ENCODE results near the gene ELMOD2.

ELMOD2 gene

GRCh38 chr4:140515423-140515822, 8.5 kb upstream of the ELMOD2 start:
- no peak overlapping the region for H4K91ac ChIP-seq (ENCODE audit: low read depth, low read length)
- no CpG with 5 or more reads among the region's 1 CpG for WGBS (ENCODE audit: extremely low coverage, insufficient coverage, insufficient read length)
- H3K36me3 ChIP-seq (ENCODE audit: control insufficient read depth in 1 of 2, insufficient read depth in 2 of 2, low read length in 2 of 2): no peaks in the 10 kb centered on the region
- no peak overlapping the region for H3K18ac ChIP-seq (ENCODE audit: low read length)
- no peaks in the 10 kb centered on the region for H3K79me2 ChIP-seq (ENCODE audit: control insufficient read depth, insufficient read depth, low read length, poor library complexity)
- H3K4me2 ChIP-seq (ENCODE audit: low read length): no peak overlapping the region
- no peak overlapping the region for H2AK5ac ChIP-seq (ENCODE audit: low read length)
- no peak overlapping the region for H4K8ac ChIP-seq (ENCODE audit: low read depth, low read length)
- H3K9me3 ChIP-seq (ENCODE audit: insufficient read depth, low read depth, low read length): no peaks in the 10 kb centered on the region
- no peak overlapping the region for H3K27ac ChIP-seq (ENCODE audit: low read depth, low read length)
- no peak overlapping the region for H2BK12ac ChIP-seq (ENCODE audit: low read length)
- no peak overlapping the region for H3K9ac ChIP-seq (ENCODE audit: low read length)
- no peak overlapping the region for H2AFZ ChIP-seq (ENCODE audit: insufficient read depth, low read length, poor library complexity)
- H3K14ac ChIP-seq (ENCODE audit: low read length): no peak overlapping the region
- H2BK5ac ChIP-seq (ENCODE audit: low read depth, low read length, poor library complexity): no peak overlapping the region
- H3K27me3 ChIP-seq (ENCODE audit: insufficient read depth, low read length): no peaks in the 10 kb centered on the region
- H2BK120ac ChIP-seq (ENCODE audit: insufficient read depth, low read length, poor library complexity): no peak overlapping the region
- H3K23ac ChIP-seq (ENCODE audit: low read length): no peak overlapping the region
- no peak for DNase-seq
- H3K4me1 ChIP-seq (ENCODE audit: control insufficient read depth in 1 of 2, insufficient read depth in 2 of 2, low read length in 2 of 2): no peaks in the 10 kb centered on the region
- H3K4me3 ChIP-seq (ENCODE audit: low read depth, low read length): no peak overlapping the region
- no peaks in the 10 kb centered on the region for H3K79me1 ChIP-seq (ENCODE audit: low read length)
- H3K4ac ChIP-seq (ENCODE audit: low read depth, low read length): no peak overlapping the region
- H4K12ac ChIP-seq (ENCODE audit: low read depth, low read length): no peak overlapping the region

- no peak overlapping the region for H4K12ac ChIP-seq (ENCODE audit: low read depth, low read length)
- H3K4me2 ChIP-seq (ENCODE audit: low read length): peak overlapping the region; percentile 57
- DNase-seq: no peak
- no peak overlapping the region for H4K8ac ChIP-seq (ENCODE audit: low read depth, low read length)
- no peak overlapping the region for H2BK12ac ChIP-seq (ENCODE audit: low read length)
- peaks cover 0 to 2% of the 10 kb centered on the region in 2 experiments for H3K4me1 ChIP-seq (ENCODE audit: control insufficient read depth in 1 of 2, insufficient read depth in 2 of 2, low read length in 2 of 2)
- H3K9ac ChIP-seq (ENCODE audit: low read length): no peak overlapping the region
- H2AK5ac ChIP-seq (ENCODE audit: low read length): no peak overlapping the region
- no peak overlapping the region for H3K18ac ChIP-seq (ENCODE audit: low read length)
- no peak overlapping the region for H2BK120ac ChIP-seq (ENCODE audit: insufficient read depth, low read length, poor library complexity)
- no peak overlapping the region for H3K23ac ChIP-seq (ENCODE audit: low read length)
- H3K4me3 ChIP-seq (ENCODE audit: low read depth, low read length): no peak overlapping the region
- peaks cover 0 to 3% of the 10 kb centered on the region in 2 experiments for H3K36me3 ChIP-seq (ENCODE audit: control insufficient read depth in 1 of 2, insufficient read depth in 2 of 2, low read length in 2 of 2)
- H2BK5ac ChIP-seq (ENCODE audit: low read depth, low read length, poor library complexity): no peak overlapping the region
- no peak overlapping the region for H3K27ac ChIP-seq (ENCODE audit: low read depth, low read length)
- H3K79me2 ChIP-seq (ENCODE audit: control insufficient read depth, insufficient read depth, low read length, poor library complexity): peaks cover 4% of the 10 kb centered on the region
- H3K9me3 ChIP-seq (ENCODE audit: insufficient read depth, low read depth, low read length): no peaks in the 10 kb centered on the region
- no peak overlapping the region for H3K4ac ChIP-seq (ENCODE audit: low read depth, low read length)
- peak overlapping the region; percentile 79 for H2AFZ ChIP-seq (ENCODE audit: insufficient read depth, low read length, poor library complexity)
- peaks cover 5% of the 10 kb centered on the region for H3K79me1 ChIP-seq (ENCODE audit: low read length)
- H4K91ac ChIP-seq (ENCODE audit: low read depth, low read length): no peak overlapping the region
- WGBS (ENCODE audit: extremely low coverage, insufficient coverage, insufficient read length): no CpG with 5 or more reads among the region's 8 CpGs
- H3K14ac ChIP-seq (ENCODE audit: low read length): no peak overlapping the region
- H3K27me3 ChIP-seq (ENCODE audit: insufficient read depth, low read length): no peaks in the 10 kb centered on the region
Observed at GRCh38 chr4:140523370-140523856, 555 bp upstream of the ELMOD2 start.

DNA sequence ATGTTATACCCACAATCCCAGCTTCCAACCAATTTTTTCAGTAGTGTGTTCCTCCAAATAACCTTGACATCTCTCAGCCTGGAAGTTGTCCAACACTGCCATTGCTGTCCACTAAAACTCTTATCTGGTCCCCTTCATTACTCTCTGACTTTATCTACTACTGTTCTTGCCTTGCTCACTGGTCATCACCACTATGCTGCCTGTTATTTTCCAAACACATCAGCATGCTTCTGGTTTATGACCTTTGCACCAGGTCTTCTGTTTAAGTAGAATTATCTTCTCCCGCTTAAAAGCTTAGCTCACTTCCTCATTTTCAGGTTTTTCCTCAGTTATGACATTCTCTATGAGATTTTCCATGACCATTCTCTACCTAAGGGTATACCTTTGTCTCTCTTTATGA, 5.5 kb downstream of the ELMOD2 start:
- Histone ChIP-seq H3K14ac (ENCODE audit: low read length) (no peak overlapping the region), H3K9me3 (ENCODE audit: insufficient read depth, low read depth, low read length) (no peaks in the 10 kb centered on the region)

DNA sequence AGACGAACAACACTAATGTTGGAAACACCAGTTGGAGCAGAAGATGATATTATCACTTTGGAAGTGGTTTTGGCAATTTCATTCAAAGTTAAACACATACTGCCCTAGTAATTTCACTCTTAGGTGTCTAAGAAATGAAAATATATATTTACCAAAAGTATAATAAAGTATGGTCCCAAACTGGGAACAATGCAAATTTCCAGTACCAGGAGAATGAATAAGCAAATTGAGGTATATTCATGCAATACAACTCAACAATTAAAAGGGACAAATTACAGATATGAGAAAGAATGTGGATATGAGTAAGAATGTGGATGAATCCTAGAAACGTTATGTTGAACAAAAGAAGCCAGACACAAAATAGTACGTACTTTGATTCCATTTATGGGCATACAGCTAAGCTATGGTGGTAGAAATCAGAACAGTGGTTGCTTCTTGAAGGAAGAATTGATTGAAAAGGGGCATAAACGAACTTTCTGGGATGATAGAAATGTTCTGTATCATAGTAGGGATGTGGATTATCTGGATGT, 10.0 kb downstream of the ELMOD2 start:
- no peak overlapping the region for H2BK12ac ChIP-seq (ENCODE audit: low read length)

More for the DNA sequence above, 5.5 kb downstream of the ELMOD2 start:
- no peak overlapping the region for H2BK5ac ChIP-seq (ENCODE audit: low read depth, low read length, poor library complexity)
- no peak overlapping the region for H3K23ac ChIP-seq (ENCODE audit: low read length)
- H3K4me3 ChIP-seq (ENCODE audit: low read depth, low read length): no peak overlapping the region
- no peak overlapping the region for H4K8ac ChIP-seq (ENCODE audit: low read depth, low read length)
- H2AK5ac ChIP-seq (ENCODE audit: low read length): no peak overlapping the region
- no peaks in the 10 kb centered on the region for H3K79me2 ChIP-seq (ENCODE audit: control insufficient read depth, insufficient read depth, low read length, poor library complexity)
- no peak overlapping the region for H3K27ac ChIP-seq (ENCODE audit: low read depth, low read length)
- H2AFZ ChIP-seq (ENCODE audit: insufficient read depth, low read length, poor library complexity): no peak overlapping the region
- peaks cover under 1% of the 10 kb centered on the region for H3K79me1 ChIP-seq (ENCODE audit: low read length)
- H3K4me2 ChIP-seq (ENCODE audit: low read length): no peak overlapping the region
- peaks cover 0 to 5% of the 10 kb centered on the region in 2 experiments for H3K36me3 ChIP-seq (ENCODE audit: control insufficient read depth in 1 of 2, insufficient read depth in 2 of 2, low read length in 2 of 2)
- H3K27me3 ChIP-seq (ENCODE audit: insufficient read depth, low read length): no peaks in the 10 kb centered on the region
- no peak overlapping the region for H3K4ac ChIP-seq (ENCODE audit: low read depth, low read length)
- no peak overlapping the region for H4K91ac ChIP-seq (ENCODE audit: low read depth, low read length)
- H3K4me1 ChIP-seq (ENCODE audit: control insufficient read depth in 1 of 2, insufficient read depth in 2 of 2, low read length in 2 of 2): no peaks in the 10 kb centered on the region
- no CpG with 5 or more reads among the region's 1 CpG for WGBS (ENCODE audit: extremely low coverage, insufficient coverage, insufficient read length)
- H2BK120ac ChIP-seq (ENCODE audit: insufficient read depth, low read length, poor library complexity): no peak overlapping the region
- H3K9ac ChIP-seq (ENCODE audit: low read length): no peak overlapping the region
- no peak overlapping the region for H2BK12ac ChIP-seq (ENCODE audit: low read length)
- no peak overlapping the region for H4K12ac ChIP-seq (ENCODE audit: low read depth, low read length)
- DNase-seq: no peak
- no peak overlapping the region for H3K18ac ChIP-seq (ENCODE audit: low read length)

More for the DNA sequence above, 10.0 kb downstream of the ELMOD2 start:
- Histone ChIP-seq H3K27ac (ENCODE audit: low read depth, low read length) (no peak overlapping the region), H3K14ac (ENCODE audit: low read length) (no peak overlapping the region), H2BK120ac (ENCODE audit: insufficient read depth, low read length, poor library complexity) (no peak overlapping the region), H3K79me2 (ENCODE audit: control insufficient read depth, insufficient read depth, low read length, poor library complexity) (no peaks in the 10 kb centered on the region), H3K79me1 (ENCODE audit: low read length) (no peaks in the 10 kb centered on the region), H3K23ac (ENCODE audit: low read length) (no peak overlapping the region), H3K4me2 (ENCODE audit: low read length) (no peak overlapping the region), H2AFZ (ENCODE audit: insufficient read depth, low read length, poor library complexity) (no peak overlapping the region), H3K9ac (ENCODE audit: low read length) (no peak overlapping the region), H3K4me1 (ENCODE audit: control insufficient read depth in 1 of 2, insufficient read depth in 2 of 2, low read length in 2 of 2) (no peaks in the 10 kb centered on the region), H3K18ac (ENCODE audit: low read length) (no peak overlapping the region), H3K36me3 (ENCODE audit: control insufficient read depth in 1 of 2, insufficient read depth in 2 of 2, low read length in 2 of 2) (peaks cover 0 to 2% of the 10 kb centered on the region in 2 experiments), H2AK5ac (ENCODE audit: low read length) (no peak overlapping the region), H3K27me3 (ENCODE audit: insufficient read depth, low read length) (no peaks in the 10 kb centered on the region), H4K8ac (ENCODE audit: low read depth, low read length) (no peak overlapping the region), H2BK5ac (ENCODE audit: low read depth, low read length, poor library complexity) (no peak overlapping the region), H3K4me3 (ENCODE audit: low read depth, low read length) (no peak overlapping the region), H3K4ac (ENCODE audit: low read depth, low read length) (no peak overlapping the region), H4K12ac (ENCODE audit: low read depth, low read length) (no peak overlapping the region), H4K91ac (ENCODE audit: low read depth, low read length) (no peak overlapping the region), H3K9me3 (ENCODE audit: insufficient read depth, low read depth, low read length) (no peaks in the 10 kb centered on the region)
- no CpG with 5 or more reads among the region's 4 CpGs for WGBS (ENCODE audit: extremely low coverage, insufficient coverage, insufficient read length)
- no peak for DNase-seq
